Lung (tissue), 12 donors: Measurements from ENCODE around the gene ELP5. TPM values are rescaled to one million over a fixed set of nuclear protein-coding genes. Genes with fewer than 3 reads are reported as not detected.

ENCODE experiments used
- ATAC-seq: fragments of 200-7000 bp; cut with Tn5 transposase; one replicate; pipeline ENCODE4 v1.9.1; 2020; ENCODE audit warnings: moderate number of reproducible peaks; ENCODE audit not compliant: insufficient read depth, low FRiP score
- DNase-seq, 3 donors: peaks; one replicate each; pipeline ENCODE4 v3.0.0-alpha.2; 2013 to 2017
- H3K27ac ChIP-seq, 2 donors: one replicate each; pipeline ENCODE4 v1.5.1; 2013; ENCODE audit warnings: mild to moderate bottlenecking in 2 of 2, moderate library complexity in 2 of 2, control low read depth in 1 of 2, inconsistent platforms in 1 of 2, low read depth in 1 of 2, low read length in 1 of 2
- H3K27me3 ChIP-seq, 3 donors: one replicate each; pipeline ENCODE4 v1.5.1; 2013; ENCODE audit warnings: low read length in 2 of 3; ENCODE audit not compliant: control insufficient read depth in 3 of 3, insufficient read depth in 3 of 3
- H3K36me3 ChIP-seq, 4 donors: one replicate each; pipeline ENCODE4 v1.5.1; 2013; ENCODE audit warnings: low read length in 4 of 4, mild to moderate bottlenecking in 1 of 4, moderate library complexity in 1 of 4; ENCODE audit not compliant: control insufficient read depth in 4 of 4, insufficient read depth in 4 of 4
- H3K4me1 ChIP-seq, 5 donors: one replicate each; pipeline ENCODE4 v1.5.1; 2013; ENCODE audit warnings: low read length in 5 of 5, mild to moderate bottlenecking in 2 of 5, moderate library complexity in 1 of 5; ENCODE audit not compliant: control insufficient read depth in 5 of 5, insufficient read depth in 5 of 5
- H3K4me3 ChIP-seq: one replicate; pipeline ENCODE4 v1.5.1; 2013; ENCODE audit warnings: mild to moderate bottlenecking, control low read depth, moderate library complexity
- H3K9ac ChIP-seq, 2 donors: one replicate each; pipeline ENCODE4 v1.5.1; 2013; ENCODE audit warnings: low read length in 2 of 2, control low read depth in 1 of 2; ENCODE audit not compliant: insufficient read depth in 1 of 2
- H3K9me3 ChIP-seq, 4 donors: one replicate each; pipeline ENCODE4 v1.5.1; 2013; ENCODE audit warnings: low read length in 3 of 4, mild to moderate bottlenecking in 1 of 4, moderate library complexity in 1 of 4; ENCODE audit not compliant: control insufficient read depth in 4 of 4, insufficient read depth in 3 of 4
- CTCF ChIP-seq: IDR thresholded peaks from 2 replicates; pipeline ENCODE4 v1.5.1; 2012; ENCODE audit warnings: mild to moderate bottlenecking; ENCODE audit errors: control extremely low read depth, extremely low read depth
- WGBS, 2 donors: extraction: QIAGEN DNeasy Blood & Tissue Kit; methylation state at CpG; one replicate each; pipeline ENCODE4 v1.1.7; 2013; 5-methylcytosine and 5-hydroxymethylcytosine counted together
- polyA plus RNA-seq, 2 donors: library from polyadenylated mRNA; stranded (reverse); fragments of 200-250 nt; gene quantifications; one replicate each; pipeline ENCODE4 v1.2.1, GENCODE V29; 2013
- total RNA-seq, 2 donors: library from RNA; depleted of rRNA in 1 of 2; stranded (reverse); fragments of >200 nt in 1 of 2; gene quantifications; one replicate each; pipeline ENCODE4 v1.2.1, GENCODE V29; 2014 to 2021
- donor health status: control.
- donor health status: control.
- donor health status: Bipolar disorder and iron deficiency.
- donor health status: healthy.
- donor health status: DM: yes; HTN: yes; CAD: no.

ELP5 gene
- total and polyA plus RNA-seq, 4 donors, result 19.8 to 63.2 (median 36.6) TPM

GRCh38 chr17:7222093-7222971 lies 29.7 kb upstream of the ELP5 start:
- Histone ChIP-seq H3K9ac (no peak overlapping the region), H3K36me3 (peaks cover 5 to 55% (median 25%) of the 10 kb centered on the region in 4 donors), H3K4me3 (no peak overlapping the region), H3K9me3 (no peaks in the 10 kb centered on the region), H3K27ac (peak overlapping the region in 1 of 2 donors; percentile 3), H3K27me3 (no peaks in the 10 kb centered on the region), H3K4me1 (peaks cover 6 to 32% (median 16%) of the 10 kb centered on the region in 5 donors)
- WGBS, 2 donors, result 87 to 91% methylated on average over 15 of the region's 15 CpGs
- no peak for DNase-seq
- ATAC-seq, result no peak
- TF ChIP-seq CTCF, result no peak

- Histone ChIP-seq H3K27me3 (no peaks in the 10 kb centered on the region), H3K9ac (no peak overlapping the region), H3K9me3 (no peaks in the 10 kb centered on the region), H3K4me1 (peaks cover 4 to 28% (median 14%) of the 10 kb centered on the region in 5 donors), H3K36me3 (peaks cover 5 to 61% (median 28%) of the 10 kb centered on the region in 4 donors), H3K27ac (no peak overlapping the region), H3K4me3 (no peak overlapping the region)
- no peak for DNase-seq
- 84 to 89% methylated on average over 7 of the region's 7 CpGs for WGBS, 2 donors
- ATAC-seq, result no peak
- TF ChIP-seq CTCF, result no peak
Observed at GRCh38 chr17:7222972-7223292, 29.1 kb upstream of the ELP5 start.

- no peak for DNase-seq
- Histone ChIP-seq H3K27ac (no peak overlapping the region), H3K9me3 (no peaks in the 10 kb centered on the region), H3K9ac (no peak overlapping the region), H3K36me3 (peaks cover 5 to 62% (median 32%) of the 10 kb centered on the region in 4 donors), H3K4me1 (peaks cover 0 to 23% (median 11%) of the 10 kb centered on the region in 5 donors), H3K4me3 (no peak overlapping the region), H3K27me3 (no peaks in the 10 kb centered on the region)
- no peak for TF ChIP-seq CTCF
- 91 to 94% methylated on average over 4 of the region's 4 CpGs for WGBS, 2 donors
- no peak for ATAC-seq
Observed at GRCh38 chr17:7223375-7223774, 28.6 kb upstream of the ELP5 start.
